HG03095 (cell line): ENCODE data around the gene ECI1.
A peak's percentile ranks its signal among the peaks of the same experiment; 100 is the strongest.

ENCODE experiments used
- ATAC-seq: cut with Tn5 transposase; IDR thresholded peaks from one replicate; pipeline ENCODE4 v1.9.1; 2021; ENCODE audit warnings: moderate library complexity; ENCODE audit not compliant: unreplicated experiment

ECI1 gene

DNA sequence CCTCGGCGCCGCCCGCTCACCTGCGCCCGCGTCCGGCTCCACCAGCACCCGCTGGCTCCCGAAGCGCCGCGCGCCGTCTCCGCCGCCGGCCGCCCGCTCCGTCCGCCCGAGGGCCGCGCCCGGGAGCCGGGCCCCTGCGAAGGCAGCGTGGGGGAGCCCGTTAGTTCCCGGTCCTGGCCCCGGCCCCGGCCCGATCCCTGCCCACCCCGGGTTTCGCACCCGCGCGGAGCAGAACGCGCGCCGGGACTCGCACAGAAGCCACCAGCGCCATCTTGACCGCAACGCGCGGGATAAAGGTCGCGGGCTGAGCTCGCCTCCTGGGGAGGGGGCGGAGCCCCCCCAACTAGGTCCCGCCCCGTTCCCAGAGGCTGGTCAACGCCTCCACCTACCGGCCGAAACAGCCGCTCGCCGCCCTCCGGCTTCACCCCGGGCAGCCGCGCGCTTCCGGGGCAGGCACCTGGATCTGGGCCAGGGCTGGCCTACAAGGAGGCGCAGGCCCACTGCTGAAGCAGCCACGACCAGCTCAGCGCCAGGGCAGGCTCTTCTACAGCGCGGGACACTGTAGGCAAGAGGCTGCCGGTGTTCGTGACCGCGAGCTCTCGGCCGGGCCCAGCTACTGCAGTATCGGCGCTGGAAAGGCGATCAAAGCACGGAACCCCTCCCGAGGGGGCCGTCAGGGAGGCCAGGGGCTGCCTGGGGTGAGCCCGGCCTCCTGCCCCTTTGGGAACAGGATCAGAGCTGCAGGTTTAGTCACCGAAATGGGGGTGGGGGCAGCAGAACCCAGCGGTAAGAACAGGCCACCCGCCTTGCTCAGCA is at the start of gene ECI1:
TSS of gene ECI1 (minus strand) at position 292 of the 816 bp plus-strand sequence. CDS start at position 271, 21 bp downstream.
- peak; percentile 83 for ATAC-seq

GRCh38 chr16:2299915-2300192 is 48.5 kb upstream of the ECI1 start:
- no peak for ATAC-seq

- ATAC-seq: no peak
Measured at GRCh38 chr16:2299121-2299914, 47.9 kb upstream of the ECI1 start.

- no peak for ATAC-seq
Measured at GRCh38 chr16:2298621-2299020, 47.2 kb upstream of the ECI1 start.

DNA sequence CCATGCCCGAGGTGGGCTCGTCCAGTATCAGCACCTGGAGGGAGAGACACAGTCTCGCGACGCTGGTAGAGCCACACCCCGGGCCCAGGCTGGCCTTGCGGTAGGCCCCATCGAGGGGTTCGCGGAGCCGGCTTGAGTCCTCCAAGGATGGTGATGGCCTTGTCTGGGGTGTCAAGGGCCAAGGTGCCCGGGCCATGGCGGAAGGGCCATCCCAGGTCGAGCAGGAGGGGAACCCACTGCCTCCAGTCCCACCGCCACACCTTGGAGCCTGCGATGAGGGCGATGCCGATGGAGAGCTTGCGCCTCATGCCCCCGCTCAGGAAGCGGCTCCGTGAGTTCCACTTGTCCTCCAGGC is 46.1 kb upstream of the ECI1 start:
- no peak for ATAC-seq

DNA sequence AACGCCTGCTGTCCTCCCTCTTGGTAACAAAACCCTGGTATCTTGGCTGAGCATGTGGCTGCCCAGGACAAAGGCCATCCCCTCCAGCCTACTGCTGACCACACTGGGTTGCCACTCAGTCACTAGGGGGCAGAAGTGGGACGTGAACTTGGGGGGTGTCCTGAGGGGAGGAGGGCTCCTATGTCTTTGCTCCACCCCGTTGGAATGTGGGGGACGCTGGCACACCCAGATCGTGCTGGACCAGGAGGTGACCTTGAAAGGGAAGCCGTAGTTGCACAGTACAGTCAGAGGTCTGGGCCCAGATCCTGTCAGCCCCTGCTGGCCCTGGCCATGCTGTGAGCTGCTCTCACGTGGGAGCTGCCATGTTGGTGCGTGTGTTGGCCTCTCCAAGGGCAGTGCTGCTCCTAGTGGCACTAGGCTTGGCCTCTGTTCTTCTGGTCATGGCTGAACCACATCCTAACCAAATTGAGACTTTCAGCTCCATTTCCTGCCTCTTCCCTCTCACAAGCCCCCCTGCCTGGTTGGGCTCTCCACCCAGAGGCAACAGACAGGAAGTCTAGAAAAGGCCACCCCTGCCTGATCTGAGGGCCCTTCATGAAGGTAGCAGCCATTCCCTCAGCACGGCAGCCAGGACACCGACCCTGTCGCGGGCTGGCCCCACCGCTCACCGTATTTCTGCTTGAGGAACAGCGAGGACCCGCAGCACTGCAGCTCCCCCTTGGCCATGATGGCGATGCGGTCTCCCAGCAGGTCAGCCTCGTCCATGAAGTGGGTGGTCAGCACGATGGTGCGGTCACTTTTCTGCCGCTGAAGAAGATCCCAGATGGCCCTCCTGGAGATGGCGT is 45.5 kb upstream of the ECI1 start:
- ATAC-seq: no peak

- ATAC-seq: peak; percentile 73
Measured at GRCh38 chr16:2295056-2295798, 43.8 kb upstream of the ECI1 start.

DNA sequence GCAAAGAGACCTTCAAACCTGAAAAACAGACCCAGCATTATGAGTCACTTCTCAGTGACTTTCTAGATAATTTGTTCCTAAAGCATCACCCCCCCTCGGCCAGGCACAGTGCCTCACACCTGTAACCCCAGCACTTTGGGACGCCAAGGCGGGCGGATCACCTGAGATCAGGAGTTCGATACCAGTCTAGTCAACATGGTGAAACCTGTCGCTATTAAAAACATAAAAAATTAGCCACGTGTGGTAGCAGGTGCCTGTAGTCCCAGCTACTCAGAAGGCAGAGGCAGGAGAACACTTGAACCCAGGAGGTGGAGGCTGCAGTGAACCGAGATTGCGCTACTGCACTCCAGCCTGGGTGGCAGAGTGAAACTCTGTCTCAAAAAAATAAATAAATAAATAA is 40.8 kb upstream of the ECI1 start:
- ATAC-seq: no peak

DNA sequence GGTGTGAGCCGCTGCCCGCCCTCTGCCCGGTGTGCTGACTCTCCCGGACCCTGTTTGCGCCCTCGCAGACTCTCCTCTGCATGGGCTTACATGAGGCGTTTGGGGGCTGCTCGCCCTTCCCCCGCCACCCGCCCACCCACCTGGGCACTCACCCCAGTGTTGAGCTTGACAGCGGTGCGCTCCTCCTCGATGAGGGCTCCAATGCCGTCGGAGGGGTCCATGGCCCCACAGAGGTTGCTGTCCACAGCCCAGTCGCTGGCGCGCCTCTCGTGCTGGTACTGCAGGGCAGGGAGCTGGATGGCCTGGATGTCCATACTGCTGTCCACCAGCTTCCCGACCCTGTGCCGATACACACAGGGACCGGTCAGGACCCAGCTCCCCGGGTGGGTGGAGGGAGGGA is 37.9 kb upstream of the ECI1 start:
- no peak for ATAC-seq

GRCh38 chr16:2288726-2289125 is 37.3 kb upstream of the ECI1 start:
- ATAC-seq: no peak

DNA sequence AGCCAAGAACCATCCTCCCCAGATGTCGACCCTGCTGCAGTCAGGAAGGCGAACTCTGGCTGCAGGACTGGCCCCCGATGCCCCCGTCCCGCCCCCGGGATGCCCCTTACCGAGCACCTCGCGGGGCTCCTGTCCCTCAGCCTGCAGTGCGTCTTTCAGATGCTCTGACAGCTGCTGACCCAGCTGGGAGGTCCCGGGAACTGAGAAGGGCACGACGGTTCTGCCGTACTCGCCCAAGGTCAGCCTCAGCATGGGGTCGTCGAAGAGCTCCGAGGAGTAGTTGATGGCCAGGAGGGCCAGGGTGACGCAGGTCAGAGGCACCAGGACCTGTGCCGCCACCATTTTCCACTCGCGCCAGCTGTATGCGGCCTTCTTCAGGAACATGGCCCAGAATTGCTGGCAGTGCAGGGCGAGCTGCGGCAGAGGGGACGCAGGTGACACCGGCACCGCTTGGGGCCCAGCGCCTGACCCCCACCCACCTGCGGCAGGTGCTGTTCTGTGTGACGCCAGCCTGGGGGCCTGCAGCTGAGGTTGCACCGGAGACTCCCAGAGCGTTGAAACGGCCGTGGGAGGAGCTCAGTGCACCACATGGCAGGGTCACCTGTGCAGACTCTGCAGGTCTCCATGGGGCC is 36.6 kb upstream of the ECI1 start:
- ATAC-seq: no peak

- ATAC-seq: no peak
Measured at GRCh38 chr16:2286550-2286949, 35.2 kb upstream of the ECI1 start.

- no peak for ATAC-seq
Measured at GRCh38 chr16:2285731-2286191, 34.4 kb upstream of the ECI1 start.

DNA sequence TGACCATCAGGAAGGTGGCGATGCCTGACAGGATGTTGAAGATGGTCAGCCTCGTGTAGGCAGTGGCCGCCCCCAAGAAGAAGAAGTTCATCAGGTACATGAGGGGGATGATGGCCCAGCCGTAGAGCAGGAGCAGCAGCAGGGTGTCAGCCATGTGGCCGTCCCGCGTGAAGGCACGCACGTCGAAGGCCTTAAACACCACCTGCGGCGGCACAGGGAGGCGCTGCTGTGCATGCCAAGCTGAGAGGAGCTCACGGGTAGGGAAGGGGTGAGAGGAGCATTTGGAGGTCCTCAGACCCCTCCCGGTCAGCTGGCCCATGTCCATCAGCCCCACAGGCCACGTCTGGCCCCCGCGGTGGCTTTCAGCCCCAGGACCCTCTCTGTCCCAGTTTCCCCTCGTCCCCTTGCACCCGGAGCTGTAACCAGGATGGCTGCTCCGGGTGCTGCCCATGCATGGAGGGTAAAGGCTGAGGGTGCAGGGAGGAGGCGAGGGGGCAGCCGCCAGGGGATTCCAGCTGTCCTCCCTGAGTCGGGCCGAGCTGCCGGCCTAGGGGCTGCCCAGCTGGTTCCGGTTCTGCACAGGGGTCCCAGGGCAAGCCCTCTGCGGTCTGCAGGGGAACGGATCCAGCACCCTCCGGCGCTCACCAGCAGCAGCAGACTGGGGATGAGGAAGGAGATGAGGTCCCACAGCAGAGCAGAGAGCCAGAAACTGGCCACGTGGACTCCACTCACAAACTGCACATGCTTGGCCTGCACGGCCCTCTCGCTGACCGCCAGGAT is 33.6 kb upstream of the ECI1 start:
- ATAC-seq: no peak

- no peak for ATAC-seq
Measured at GRCh38 chr16:2284001-2284770, 32.8 kb upstream of the ECI1 start.

DNA sequence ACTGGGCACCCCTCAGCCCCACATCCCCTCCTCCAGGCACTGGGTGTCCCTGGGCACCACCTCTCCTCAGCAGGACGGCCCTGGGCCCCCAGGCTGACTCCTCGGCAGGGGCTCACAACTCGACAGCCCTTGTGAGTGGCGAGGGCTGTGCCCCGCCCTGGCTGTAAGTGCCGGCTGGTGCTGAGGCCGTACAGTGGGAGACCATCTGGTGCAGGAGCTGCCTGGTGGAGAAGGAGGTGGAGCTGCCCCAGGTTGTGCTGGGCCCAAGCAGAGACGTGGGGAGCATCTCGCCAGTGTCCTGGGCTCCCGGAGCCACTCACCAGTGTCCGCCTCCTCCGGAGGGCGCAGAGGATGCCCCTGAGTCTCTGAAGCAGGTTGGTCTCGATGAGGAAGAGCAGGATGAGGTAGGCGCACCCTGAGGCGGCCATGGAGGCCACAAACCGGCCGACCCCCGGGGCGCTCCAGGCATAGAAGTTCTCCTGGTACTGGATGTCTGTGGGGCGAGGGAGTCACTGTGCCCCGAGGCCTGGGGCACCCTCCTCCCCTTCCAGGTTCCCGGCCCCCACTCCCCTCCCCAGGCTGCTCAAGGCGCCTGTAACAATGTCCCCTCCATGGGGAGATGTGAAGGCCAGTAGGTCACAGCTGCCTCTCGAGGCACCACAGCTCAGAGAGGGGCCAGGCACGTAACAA is 31.6 kb upstream of the ECI1 start:
- no peak for ATAC-seq

DNA sequence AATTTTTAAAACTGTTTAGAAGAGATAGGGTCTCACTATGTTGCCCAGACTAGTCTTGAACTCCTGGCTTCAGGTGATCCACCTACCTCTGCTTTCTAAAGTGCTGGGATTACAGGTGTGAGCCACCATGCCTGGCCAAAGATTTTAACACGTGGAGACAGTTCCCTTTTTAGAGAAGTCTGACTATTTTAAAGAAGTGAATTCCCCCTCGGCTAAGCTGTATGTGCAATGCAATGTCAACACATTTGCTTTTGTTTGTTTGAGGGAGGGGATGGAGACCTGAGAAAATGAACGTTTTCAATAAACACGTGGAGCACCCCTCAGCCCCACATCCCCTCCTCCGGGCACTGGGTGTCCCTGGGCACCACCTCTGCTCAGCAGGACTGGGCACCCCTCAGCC is 30.9 kb upstream of the ECI1 start:
- no peak for ATAC-seq

GRCh38 chr16:2280981-2281542 is 29.7 kb upstream of the ECI1 start:
- ATAC-seq: no peak
